Motor neuron (in vitro differentiated cells): ENCODE results near the gene EMILIN2. TPM values are rescaled to one million over a fixed set of nuclear protein-coding genes. Genes with fewer than 3 reads are reported as not detected.
"Not testable (repeated sequence)": the region's sequence is repeated elsewhere in the genome, so short reads cannot be mapped to it uniquely, and the experiment has no call there.

Experiments
- ATAC-seq, 8 experiments: fragments of 200-7000 bp; cut with Tn5 transposase; replicated peaks in 6 of 8; 2 replicates each; pipeline ENCODE4 v1.8.0; 2021; ENCODE audit warnings: mild to moderate bottlenecking in 8 of 8, moderate library complexity in 8 of 8
- H3K27ac ChIP-seq, 2 donors: fragments of 250-450 bp; sonication (Bioruptor Pico); 2 replicates each; pipeline ENCODE4 v1.9.0; 2021; ENCODE audit warnings: antibody characterized with exemption in 2 of 2, mild to moderate bottlenecking in 2 of 2, moderate library complexity in 1 of 2
- H3K4me1 ChIP-seq, 2 donors: fragments of 250-450 bp; sonication (Bioruptor Pico); replicated peaks in 1 of 2; 2 replicates each; pipeline ENCODE4 v1.6.1; 2021; ENCODE audit warnings: antibody characterized with exemption in 2 of 2, mild to moderate bottlenecking in 2 of 2, moderate library complexity in 1 of 2
- H3K4me3 ChIP-seq, 5 donors: fragments of 250-450 bp; sonication (Bioruptor Pico); 2 replicates each; pipeline ENCODE4 v1.9.0; 2021; ENCODE audit warnings: antibody characterized with exemption in 5 of 5, mild to moderate bottlenecking in 5 of 5, moderate library complexity in 4 of 5
- WGBS, 10 experiments: fragments of 450-650 bp; shearing (Covaris generic); methylation state at CpG; one replicate each; pipeline ENCODE4 v1.0.0; 2022; 5-methylcytosine and 5-hydroxymethylcytosine counted together
- in situ Hi-C, 9 experiments: fragments of 400-800 bp; cut with MboI; loops; one replicate each; pipeline ENCODE4 v1.15.0; 2021; ENCODE audit warnings: low sequenced_read_pairs in 9 of 9, low pct_unique_long_range_greater_than_20kb in 2 of 9; ENCODE audit not compliant: unreplicated experiment in 9 of 9
- total RNA-seq, 8 experiments: library from RNA; unstranded; fragments of 300-600 nt; gene quantifications; 2 replicates each; pipeline versions ENCODE4 v1.2.3 to v1.2.4, GENCODE V29; 2022

Gene EMILIN2
- total RNA-seq: 10 to 100 TPM in 1 of 8 experiments, 1 to 10 TPM in 4, under 1 TPM in 3; 0.33 to 22.2 (median 1.4) TPM

- H3K4me3 ChIP-seq: peak within 1 kb of the TSS; percentile 10 to 32 (median 26)
- in situ Hi-C loops: no loop called here
- H3K27ac ChIP-seq: no peak within 1 kb of the TSS
- WGBS, 10 experiments: 0% methylated on average over 2 to 8 of the region's 80 CpGs; no CpG with 5 or more reads in 8 of the 10 experiments
- peaks cover 0 to 2% of the 10 kb centered on the region in 2 donors for H3K4me1 ChIP-seq
- ATAC-seq: peak; percentile 54 to 76 (median 70)
Measured at GRCh38 chr18:2846636-2847316, at the start of gene EMILIN2. EMILIN2 (plus strand) TSS chr18:2847006; CDS start chr18:2847189, 183 bp downstream.

- Histone ChIP-seq H3K4me3 (no peak overlapping the region), H3K4me1 (no peaks in the 10 kb centered on the region), H3K27ac (no peak overlapping the region)
- in situ Hi-C loops: no loop called here
- 90 to 100% (median 100%) methylated on average over 1 of the region's 1 CpG; no CpG with 5 or more reads in 2 of the 10 experiments for WGBS, 10 experiments
- no peak for ATAC-seq
Measured at GRCh38 chr18:2797951-2798350, 48.9 kb upstream of the EMILIN2 start.

- no peak for ATAC-seq
- 46 to 100% (median 97%) methylated on average over 1 to 2 of the region's 2 CpGs for WGBS, 10 experiments
- Histone ChIP-seq H3K4me3 (no peak overlapping the region), H3K27ac (no peak overlapping the region), H3K4me1 (no peaks in the 10 kb centered on the region)
- in situ Hi-C loops: no loop called here
Measured at GRCh38 chr18:2799369-2799768, 47.4 kb upstream of the EMILIN2 start.

- ATAC-seq: peak in 1 of 8 experiments; percentile 25
- in situ Hi-C loops: no loop called here
- WGBS, 10 experiments: 90 to 100% (median 97%) methylated on average over 1 to 8 of the region's 8 CpGs
- Histone ChIP-seq H3K4me1 (no peaks in the 10 kb centered on the region), H3K4me3 (no peak overlapping the region), H3K27ac (no peak overlapping the region)
Measured at GRCh38 chr18:2805970-2806943, 40.5 kb upstream of the EMILIN2 start.

GRCh38 chr18:2808640-2809039, 38.2 kb upstream of the EMILIN2 start:
- H3K4me3 ChIP-seq, in situ Hi-C loops, H3K27ac ChIP-seq, H3K4me1 ChIP-seq: not testable (repeated sequence)
- peak in 2 of 8 experiments; percentile 5 to 7 for ATAC-seq
- WGBS, 10 experiments: 67 to 100% (median 100%) methylated on average over 1 to 2 of the region's 2 CpGs; no CpG with 5 or more reads in 2 of the 10 experiments

GRCh38 chr18:2809666-2810183, 37.1 kb upstream of the EMILIN2 start:
- H3K4me3 ChIP-seq, H3K4me1 ChIP-seq, H3K27ac ChIP-seq, in situ Hi-C loops: not testable (repeated sequence)
- 17 to 100% (median 100%) methylated on average over 1 to 4 of the region's 6 CpGs for WGBS, 10 experiments
- peak in 2 of 8 experiments; percentile 9 to 20 for ATAC-seq

GRCh38 chr18:2811416-2811815, 35.4 kb upstream of the EMILIN2 start:
- no peak overlapping the region for H3K27ac ChIP-seq
- no peak overlapping the region for H3K4me3 ChIP-seq
- in situ Hi-C loops: no loop called here
- ATAC-seq: no peak
- H3K4me1 ChIP-seq: no peaks in the 10 kb centered on the region
- 86 to 100% (median 91%) methylated on average over 1 of the region's 1 CpG; no CpG with 5 or more reads in 3 of the 10 experiments for WGBS, 10 experiments

- in situ Hi-C loops: no loop called here
- 49 to 100% (median 88%) methylated on average over 1 to 2 of the region's 2 CpGs for WGBS, 10 experiments
- no peaks in the 10 kb centered on the region for H3K4me1 ChIP-seq
Measured at GRCh38 chr18:2814928-2815327, 31.9 kb upstream of the EMILIN2 start.

GRCh38 chr18:2818281-2818680, 28.5 kb upstream of the EMILIN2 start:
- no peak overlapping the region for H3K27ac ChIP-seq
- H3K4me1 ChIP-seq: no peaks in the 10 kb centered on the region
- H3K4me3 ChIP-seq: no peak overlapping the region
- in situ Hi-C loops: no loop called here
- no peak for ATAC-seq

More at GRCh38 chr18:2814928-2815327, 31.9 kb upstream of the EMILIN2 start:
- H3K4me3 ChIP-seq: no peak overlapping the region
- no peak overlapping the region for H3K27ac ChIP-seq
- ATAC-seq: no peak

- in situ Hi-C loops: no loop called here
- H3K27ac ChIP-seq: no peak overlapping the region
- no peak overlapping the region for H3K4me3 ChIP-seq
- H3K4me1 ChIP-seq: no peaks in the 10 kb centered on the region
- ATAC-seq: no peak
- 92 to 100% (median 100%) methylated on average over 1 to 2 of the region's 2 CpGs; no CpG with 5 or more reads in 6 of the 10 experiments for WGBS, 10 experiments
Measured at GRCh38 chr18:2821695-2822094, 25.1 kb upstream of the EMILIN2 start.

GRCh38 chr18:2822213-2822921, 24.4 kb upstream of the EMILIN2 start:
- in situ Hi-C loops: no loop called here
- Histone ChIP-seq H3K4me1 (no peaks in the 10 kb centered on the region), H3K27ac (no peak overlapping the region), H3K4me3 (no peak overlapping the region)
- WGBS, 10 experiments: 83 to 100% (median 90%) methylated on average over 1 to 5 of the region's 6 CpGs; no CpG with 5 or more reads in 1 of the 10 experiments
- no peak for ATAC-seq

GRCh38 chr18:2823202-2823601, 23.6 kb upstream of the EMILIN2 start:
- ATAC-seq: no peak
- no peaks in the 10 kb centered on the region for H3K4me1 ChIP-seq
- 40 to 100% (median 77%) methylated on average over 1 to 2 of the region's 2 CpGs; no CpG with 5 or more reads in 1 of the 10 experiments for WGBS, 10 experiments
- no peak overlapping the region for H3K4me3 ChIP-seq
- no peak overlapping the region for H3K27ac ChIP-seq
- in situ Hi-C loops: no loop called here
